Erythroblast (primary cell): ENCODE results near the gene HOXD11.

Experiments used
- GATA1 ChIP-seq: IDR thresholded peaks from 2 replicates; pipeline ENCODE4 v1.6.1; 2011; ENCODE audit warnings: low read depth, mild to moderate bottlenecking, control low read depth, low read length, moderate library complexity
- POLR2A ChIP-seq: IDR thresholded peaks from 2 replicates; pipeline ENCODE4 v1.6.1; 2011; ENCODE audit warnings: mild to moderate bottlenecking, low read length

GRCh38 chr2:176079285-176079830 lies 27.7 kb upstream of the HOXD11 start:
- TF ChIP-seq GATA1 = no peak
- no peak for TF ChIP-seq POLR2A
